GF-D8 (cell line): ENCODE results near the gene CROCC2.

Experiments used
- DNase-seq: peaks from one replicate; lab custom pipeline; 2025; lab: John Stamatoyannopoulos, UW

CROCC2 gene

GRCh38 chr2:240891492-240892340 lies 14.4 kb upstream of the CROCC2 start:
- no peak for DNase-seq

- no peak for DNase-seq
Observed at GRCh38 chr2:240892356-240892755, 13.8 kb upstream of the CROCC2 start.

GRCh38 chr2:240892925-240893324 lies 13.2 kb upstream of the CROCC2 start:
- no peak for DNase-seq

DNA sequence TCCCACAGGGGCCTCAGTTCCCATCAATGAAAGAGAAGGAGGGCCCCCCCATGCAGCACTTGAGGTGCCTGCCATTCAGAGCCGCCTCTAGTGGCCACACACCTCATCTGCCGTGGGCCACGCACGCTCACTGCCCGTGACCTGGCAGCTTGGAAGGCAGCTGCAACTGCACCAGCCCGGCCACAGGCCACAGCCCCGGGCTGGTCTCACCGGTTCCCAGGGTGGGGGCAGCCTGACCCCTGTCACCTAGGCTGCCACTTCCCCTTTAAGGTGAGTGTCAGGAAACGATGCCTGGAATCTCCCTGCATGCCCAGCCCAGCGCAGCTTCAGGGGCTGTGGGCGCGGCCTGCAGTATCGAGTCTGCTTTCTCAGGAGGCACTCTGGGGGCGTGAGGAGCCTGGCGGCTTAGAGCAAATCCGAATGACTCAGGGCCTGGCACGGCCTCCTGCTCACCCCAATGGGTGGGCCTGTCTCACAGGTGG lies 12.7 kb upstream of the CROCC2 start:
- no peak for DNase-seq

DNA sequence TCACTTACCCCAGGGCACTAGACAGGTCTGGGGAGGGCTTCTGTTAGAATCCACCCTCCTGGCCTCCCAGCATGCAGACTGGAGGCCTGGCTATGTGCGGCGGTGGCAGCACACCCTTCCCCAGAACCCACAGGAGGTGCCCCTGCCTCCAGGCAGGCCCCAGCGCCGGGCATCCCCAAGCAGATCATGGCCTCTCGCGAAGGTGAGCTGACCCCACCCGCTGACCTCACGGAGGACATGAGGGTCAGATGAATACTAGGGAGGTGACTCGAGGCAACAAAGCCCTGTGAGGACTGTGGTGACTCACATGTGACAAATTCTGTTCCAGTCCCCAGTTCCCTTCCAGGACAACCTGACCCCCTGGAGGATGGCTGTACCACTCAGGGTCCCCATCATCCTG lies 12.1 kb upstream of the CROCC2 start:
- no peak for DNase-seq

GRCh38 chr2:240894836-240895558 lies 11.1 kb upstream of the CROCC2 start:
- DNase-seq, result no peak

- DNase-seq, result no peak
Observed at GRCh38 chr2:240895656-240896388, 10.3 kb upstream of the CROCC2 start, which contains the start of gene MAB21L4. MAB21L4 (minus strand) TSS chr2:240896156; CDS start chr2:240895997, 159 bp downstream.

DNA sequence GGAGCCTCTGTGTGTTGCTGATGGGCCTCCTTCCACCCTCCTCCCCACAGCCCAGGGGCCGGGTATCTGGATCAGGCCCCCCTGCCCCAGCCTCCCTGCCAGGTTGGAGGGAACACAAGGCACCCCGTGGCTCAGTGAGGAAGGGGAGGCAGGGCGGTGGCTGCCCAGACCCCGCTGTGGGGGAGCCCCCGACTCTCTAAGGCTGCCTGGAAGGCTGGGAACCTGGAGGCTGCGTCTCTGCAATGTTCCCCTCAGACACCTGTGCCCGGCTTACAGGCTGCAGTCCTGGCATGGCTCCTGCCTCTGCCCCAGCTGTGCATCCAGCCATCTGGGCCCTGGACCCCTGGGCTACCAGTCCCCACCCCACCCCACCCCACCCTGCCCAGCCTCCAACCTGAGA lies 9.7 kb upstream of the CROCC2 start:
- no peak for DNase-seq

DNA sequence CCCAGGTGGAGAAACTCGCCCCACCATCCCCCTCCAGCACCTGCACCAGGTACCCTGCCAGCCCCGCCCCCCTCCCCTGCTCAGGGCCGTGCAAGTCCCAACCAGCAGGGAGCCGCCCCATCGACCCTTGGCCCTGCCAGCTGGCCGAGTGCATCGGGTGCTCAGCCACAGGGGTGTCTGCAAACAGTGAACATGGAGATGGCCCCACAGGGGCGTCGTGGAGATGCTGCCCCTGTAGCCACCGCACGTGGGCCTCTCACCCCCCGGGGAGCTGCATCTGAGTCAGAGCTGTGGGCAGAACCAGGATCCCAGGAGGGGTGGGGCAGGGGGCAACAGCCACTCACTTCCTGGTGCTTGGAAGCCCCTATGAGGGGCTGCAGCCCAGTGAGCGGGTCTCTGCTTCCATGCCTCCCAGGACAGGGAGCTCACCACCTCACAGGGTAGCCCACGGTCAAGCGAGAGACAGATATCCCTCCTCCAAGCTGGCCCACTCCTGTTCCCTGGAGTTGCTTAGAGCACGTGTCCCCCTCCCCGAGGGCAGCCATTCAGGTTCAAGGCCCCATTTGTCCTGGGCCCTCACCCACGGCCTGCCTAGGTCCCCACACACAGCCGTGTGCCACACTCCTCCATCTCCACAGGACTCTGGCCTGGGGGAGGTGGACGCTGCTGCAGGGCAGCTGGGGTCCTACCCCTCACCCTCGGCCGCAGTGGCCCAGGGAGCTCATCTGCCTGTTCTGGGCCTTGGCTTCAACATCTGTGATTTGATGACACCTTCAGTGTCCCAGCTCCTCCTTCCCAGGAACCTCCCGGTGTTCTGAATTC lies 9.1 kb upstream of the CROCC2 start:
- no peak for DNase-seq

DNA sequence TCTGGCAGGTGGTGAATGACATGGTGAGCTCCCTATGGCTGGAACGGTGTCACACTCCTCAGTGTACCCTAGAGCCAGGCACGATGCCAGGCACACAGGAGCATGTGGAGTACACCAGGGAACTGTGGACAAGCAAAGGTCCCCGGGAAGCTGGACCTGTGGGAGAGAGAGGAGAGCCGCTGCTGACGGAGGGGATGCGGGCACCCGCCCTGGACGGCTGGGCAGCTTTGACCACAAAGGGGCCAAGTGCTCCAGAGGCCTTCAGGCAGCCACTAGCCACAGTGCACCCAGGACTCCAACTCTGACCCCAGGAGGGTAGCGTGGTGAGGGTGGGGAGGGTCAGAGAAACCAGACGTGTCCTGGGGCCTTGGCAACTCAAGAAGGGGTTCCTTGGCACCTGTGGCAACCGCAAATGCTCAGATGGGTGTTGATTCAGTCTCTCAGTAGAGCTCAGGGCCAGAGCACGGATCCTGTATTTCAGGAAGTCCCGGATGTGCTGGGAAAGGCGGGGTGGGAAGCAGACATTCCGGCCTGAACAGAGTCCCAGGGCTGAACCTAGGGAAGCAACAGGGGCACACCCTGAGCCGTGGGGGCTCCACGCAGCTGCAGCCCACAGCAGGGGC lies 7.9 kb upstream of the CROCC2 start:
- DNase-seq, result no peak

GRCh38 chr2:240898731-240899467 lies 7.2 kb upstream of the CROCC2 start:
- DNase-seq, result no peak

GRCh38 chr2:240899468-240899865 lies 6.7 kb upstream of the CROCC2 start:
- no peak for DNase-seq

GRCh38 chr2:240900141-240900860 lies 5.8 kb upstream of the CROCC2 start:
- no peak for DNase-seq

DNA sequence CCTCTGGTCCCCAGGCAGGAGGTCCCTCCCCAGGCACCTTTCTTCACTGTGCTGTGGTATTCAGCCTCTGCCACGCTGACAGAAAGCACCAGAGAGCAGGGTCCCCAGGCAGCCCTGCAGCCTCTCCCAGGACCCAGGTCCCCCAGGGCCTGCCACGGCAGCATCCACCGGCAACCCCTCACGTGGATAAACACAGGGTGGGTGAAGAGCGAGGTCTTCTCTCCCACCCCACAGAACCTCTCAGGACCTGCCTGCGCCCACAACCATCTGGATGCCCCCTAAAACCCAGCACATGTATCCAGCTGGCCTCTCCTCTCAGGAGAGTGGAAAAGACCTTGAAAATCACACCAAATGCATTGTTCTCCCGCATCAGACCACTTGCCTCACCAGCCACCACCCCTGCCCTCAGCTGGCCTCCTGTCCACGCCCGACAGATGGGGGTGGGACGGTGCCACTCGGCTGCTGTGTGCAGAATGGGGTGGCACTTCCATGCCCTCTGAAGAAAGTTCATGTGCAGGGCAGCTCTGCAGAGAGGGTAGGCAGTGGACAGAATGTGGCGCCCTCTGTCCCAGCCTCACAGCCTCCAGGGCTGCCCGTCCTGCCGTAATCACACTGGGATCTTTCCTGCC lies 4.0 kb upstream of the CROCC2 start:
- DNase-seq, result no peak

DNA sequence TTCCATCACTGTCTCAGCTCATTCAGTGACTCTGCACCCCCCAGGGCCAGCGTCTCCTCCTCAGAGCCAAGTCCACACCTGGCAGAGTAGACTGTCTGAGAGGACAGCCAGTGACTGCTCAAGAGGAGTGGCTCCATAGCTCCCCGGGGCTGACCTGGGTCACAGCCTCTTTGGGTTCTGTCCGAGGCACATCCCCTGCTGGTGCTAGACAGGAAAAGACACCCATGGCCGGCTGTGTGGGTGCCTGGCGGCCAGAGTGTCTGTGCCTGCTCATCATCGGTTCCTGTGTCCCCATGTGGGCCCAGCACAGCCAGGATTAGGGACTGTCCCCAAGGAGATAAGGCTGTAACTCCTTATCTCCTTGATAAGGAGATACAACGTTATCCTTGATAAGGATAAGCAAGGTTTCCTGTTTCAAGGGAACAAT lies 3.5 kb upstream of the CROCC2 start:
- no peak for DNase-seq

GRCh38 chr2:240903191-240904060 lies 2.7 kb upstream of the CROCC2 start:
- no peak for DNase-seq

DNA sequence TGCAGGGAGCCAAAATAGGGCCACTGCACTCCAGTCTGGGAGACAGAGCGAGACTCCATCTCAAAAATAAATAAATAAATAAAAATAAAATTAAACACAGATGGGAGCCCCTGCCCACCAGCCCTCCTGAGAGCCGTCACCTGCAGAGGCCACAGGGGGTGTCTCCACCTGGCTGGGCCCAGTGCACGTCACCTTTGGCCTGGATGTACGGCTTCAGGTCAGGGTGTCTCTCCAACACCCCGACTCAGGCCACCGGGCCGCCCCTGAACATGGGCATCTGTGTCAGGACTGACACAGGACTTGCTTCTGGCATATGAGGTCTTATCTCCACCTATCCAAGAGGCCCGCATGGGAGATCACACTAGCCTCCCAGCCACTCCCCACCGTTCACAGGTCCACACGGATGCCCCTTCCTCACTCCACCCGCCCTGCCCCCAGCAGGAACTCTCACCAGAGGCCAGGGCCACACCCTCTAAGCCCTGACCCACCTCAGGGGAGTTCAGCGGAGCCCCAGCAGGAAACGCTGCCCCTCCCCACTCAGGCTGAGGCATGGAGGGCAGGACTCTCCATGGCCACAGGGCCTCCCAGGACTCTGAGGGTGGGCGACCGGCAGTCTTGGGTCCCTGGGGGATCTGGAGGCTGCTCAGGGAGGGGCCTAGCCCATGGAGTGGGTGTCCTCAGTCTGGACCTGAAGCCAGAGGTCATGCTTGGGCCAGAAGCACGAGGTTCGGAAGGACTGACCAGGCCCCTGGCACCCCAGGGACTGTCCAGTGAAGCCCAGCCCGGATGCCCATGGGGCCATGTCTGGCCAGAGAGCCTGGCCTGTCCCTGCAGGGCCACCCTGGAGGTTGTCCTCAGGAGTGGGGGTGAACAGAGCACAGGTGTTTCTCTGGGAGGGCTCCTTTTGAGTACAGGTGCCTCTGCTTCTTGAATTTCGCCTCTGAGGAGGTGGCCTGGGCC lies 1.6 kb upstream of the CROCC2 start:
- DNase-seq, result no peak
